ENCODE results near the gene B4GALNT3. TPM values are rescaled to one million over a fixed set of nuclear protein-coding genes. Genes with fewer than 3 reads are reported as not detected.

Gene B4GALNT3
- total and polyA plus RNA-seq, 2 of the 13 experiments (the other 11 are each of a cell fraction or from before 2014, with no cell fraction given): 3.2 to 4.4 TPM

DNA sequence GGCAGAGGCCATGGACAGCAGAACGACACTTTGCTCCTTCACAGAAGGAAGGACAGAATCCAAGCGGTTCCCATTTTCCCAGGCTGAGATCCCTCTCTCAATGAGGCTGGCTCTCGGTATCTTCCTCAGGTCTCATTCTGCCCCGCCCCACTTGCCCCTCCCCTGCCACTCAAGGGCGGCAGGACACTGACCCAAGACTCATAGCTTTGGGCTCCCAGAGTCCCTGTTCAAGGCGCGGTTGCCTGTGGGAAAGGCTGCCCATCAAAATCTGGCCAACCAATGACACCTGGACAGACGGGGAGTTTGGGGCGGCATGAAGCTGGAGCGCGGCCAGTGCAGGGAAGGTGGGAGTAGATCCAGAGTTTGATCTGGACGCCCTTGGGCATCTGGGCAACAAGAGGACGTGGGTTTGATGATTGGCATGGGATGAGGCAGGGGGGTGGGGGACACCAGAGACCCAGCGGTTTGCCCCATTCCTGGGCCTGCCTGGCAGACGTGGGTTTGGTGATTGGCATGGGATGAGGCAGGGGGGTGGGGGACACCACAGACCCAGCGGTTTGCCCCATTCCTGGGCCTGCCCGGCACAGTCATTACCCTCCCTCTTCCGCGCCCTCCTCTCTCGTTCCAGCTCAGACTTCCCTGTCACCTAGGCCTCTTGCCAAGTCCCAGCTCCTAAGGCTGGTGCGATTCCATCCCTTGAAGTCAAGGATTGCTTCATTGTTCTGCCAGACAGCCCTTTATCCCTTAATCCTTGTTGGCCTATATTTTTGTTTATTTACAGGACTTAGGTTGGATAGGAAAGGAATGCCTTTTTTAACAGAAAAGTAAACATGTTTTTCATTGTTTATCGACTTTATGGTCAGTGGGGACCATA, 111.4 kb downstream of the B4GALNT3 start (continued):
- TF ChIP-seq NFE2L1 (CRISPR knock-in tag; IDR thresholded peaks at IDR 0.05; ENCODE audit: borderline replicate concordance) (no peak), POLR2A (IDR thresholded peaks at IDR 0.05; ENCODE audit: insufficient read depth in 1 of 2, low read depth in 2 of 2, low read length in 2 of 2) (no peak), FOXA3 (CRISPR knock-in tag; IDR thresholded peaks at IDR 0.05) (peak; percentile 64), MIER3 (CRISPR knock-in tag; IDR thresholded peaks at IDR 0.05; ENCODE audit: borderline replicate concordance) (no peak), ZKSCAN1 (IDR thresholded peaks at IDR 0.05; ENCODE audit: low read length) (no peak), GATAD2A (CRISPR knock-in tag; IDR thresholded peaks at IDR 0.05) (peak; percentile 78), ZNF510 (CRISPR knock-in tag; IDR thresholded peaks at IDR 0.05; ENCODE audit: low read depth) (no peak), MED8 (CRISPR knock-in tag; IDR thresholded peaks at IDR 0.05; ENCODE audit: insufficient replicate concordance) (peak; percentile 12), TBX2 (CRISPR knock-in tag; IDR thresholded peaks at IDR 0.05; ENCODE audit: borderline replicate concordance) (peak; percentile 25; the same call in 1 of the 2 replicates), ZNF343 (CRISPR knock-in tag; IDR thresholded peaks at IDR 0.05) (peak; percentile 17; the same call in 1 of the 2 replicates), CEBPG (CRISPR knock-in tag; IDR thresholded peaks at IDR 0.05) (peak; percentile 75), ZKSCAN5 (CRISPR knock-in tag; IDR thresholded peaks at IDR 0.05) (no peak), GABPA (IDR thresholded peaks at IDR 0.05; ENCODE audit: low read depth, low read length) (no peak), GABPA (CRISPR knock-in tag; IDR thresholded peaks at IDR 0.05; ENCODE audit: low read depth) (no peak), CREM (IDR thresholded peaks at IDR 0.05) (peak; percentile 43), CREM (CRISPR knock-in tag; IDR thresholded peaks at IDR 0.05) (no peak), ZNF766 (CRISPR knock-in tag; IDR thresholded peaks at IDR 0.05; ENCODE audit: borderline replicate concordance) (no peak; the same call in 1 of the 2 replicates), SIX1 (CRISPR knock-in tag; IDR thresholded peaks at IDR 0.05; ENCODE audit: borderline replicate concordance) (no peak), FOXA1 (IDR thresholded peaks at IDR 0.05) (no peak), FOXA1 (CRISPR knock-in tag; IDR thresholded peaks at IDR 0.05) (peak; percentile 17; the same call in 1 of the 2 replicates), ARNTL (CRISPR knock-in tag; IDR thresholded peaks at IDR 0.05) (0 out of 2 replicates have a peak, but pooled peaks have one; percentile 6), ZNF205 (CRISPR knock-in tag; IDR thresholded peaks at IDR 0.05) (no peak; the same call in 1 of the 2 replicates), ZNF432 (CRISPR knock-in tag; IDR thresholded peaks at IDR 0.05; ENCODE audit: borderline replicate concordance) (no peak), FOXK1 (CRISPR knock-in tag; IDR thresholded peaks at IDR 0.05; ENCODE audit: borderline replicate concordance, low read depth) (peak; percentile 41; the same call in 1 of the 2 replicates)
- TF ChIP-seq, protein P1, sequence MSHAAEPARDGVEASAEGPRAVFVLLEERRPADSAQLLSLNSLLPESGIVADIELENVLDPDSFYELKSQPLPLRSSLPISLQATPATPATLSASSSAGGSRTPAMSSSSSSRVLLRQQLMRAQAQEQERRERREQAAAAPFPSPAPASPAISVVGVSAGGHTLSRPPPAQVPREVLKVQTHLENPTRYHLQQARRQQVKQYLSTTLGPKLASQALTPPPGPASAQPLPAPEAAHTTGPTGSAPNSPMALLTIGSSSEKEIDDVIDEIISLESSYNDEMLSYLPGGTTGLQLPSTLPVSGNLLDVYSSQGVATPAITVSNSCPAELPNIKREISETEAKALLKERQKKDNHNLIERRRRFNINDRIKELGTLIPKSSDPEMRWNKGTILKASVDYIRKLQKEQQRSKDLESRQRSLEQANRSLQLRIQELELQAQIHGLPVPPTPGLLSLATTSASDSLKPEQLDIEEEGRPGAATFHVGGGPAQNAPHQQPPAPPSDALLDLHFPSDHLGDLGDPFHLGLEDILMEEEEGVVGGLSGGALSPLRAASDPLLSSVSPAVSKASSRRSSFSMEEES (CRISPR knock-in tag; IDR thresholded peaks at IDR 0.05): no peak
- TF ChIP-seq, protein P2, sequence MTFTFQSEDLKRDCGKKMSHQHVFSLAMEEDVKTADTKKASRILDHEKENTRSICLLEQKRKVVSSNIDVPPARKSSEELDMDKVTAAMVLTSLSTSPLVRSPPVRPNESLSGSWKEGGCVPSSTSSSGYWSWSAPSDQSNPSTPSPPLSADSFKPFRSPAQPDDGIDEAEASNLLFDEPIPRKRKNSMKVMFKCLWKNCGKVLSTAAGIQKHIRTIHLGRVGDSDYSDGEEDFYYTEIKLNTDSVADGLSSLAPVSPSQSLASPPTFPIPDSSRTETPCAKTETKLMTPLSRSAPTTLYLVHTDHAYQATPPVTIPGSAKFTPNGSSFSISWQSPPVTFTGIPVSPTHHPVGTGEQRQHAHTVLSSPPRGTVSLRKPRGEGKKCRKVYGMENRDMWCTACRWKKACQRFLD (CRISPR knock-in tag; IDR thresholded peaks at IDR 0.05; ENCODE audit: borderline replicate concordance): no peak
- TF ChIP-seq, protein P3, sequence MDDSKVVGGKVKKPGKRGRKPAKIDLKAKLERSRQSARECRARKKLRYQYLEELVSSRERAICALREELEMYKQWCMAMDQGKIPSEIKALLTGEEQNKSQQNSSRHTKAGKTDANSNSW (CRISPR knock-in tag; IDR thresholded peaks at IDR 0.05; ENCODE audit: borderline replicate concordance): no peak
